PFSK-1 (cell line): ENCODE measurements around the gene NXPH4.

Experiments
- FOXP2 ChIP-seq: optimal IDR thresholded peaks from 2 replicates; pipeline ENCODE3; 2011; ENCODE audit warnings: borderline replicate concordance, control low read depth, inconsistent platforms; ENCODE audit not compliant: insufficient read depth; ENCODE audit errors: extremely low read length, extremely low read depth
- POLR2AphosphoS5 ChIP-seq: IDR thresholded peaks from 2 replicates; pipeline ENCODE4 v1.6.1; 2012; ENCODE audit warnings: low read depth, mild to moderate bottlenecking, control low read depth, low read length, moderate library complexity
- SIN3A ChIP-seq: IDR thresholded peaks from 2 replicates; pipeline ENCODE4 v1.6.1; 2012; ENCODE audit warnings: mild to moderate bottlenecking, low read length, moderate library complexity, borderline replicate concordance; ENCODE audit not compliant: insufficient read depth
- TAF1 ChIP-seq: IDR thresholded peaks from 2 replicates; pipeline ENCODE4 v1.6.1; 2012; ENCODE audit warnings: low read length, control low read depth, borderline replicate concordance; ENCODE audit not compliant: insufficient read depth
- TF ChIP-seq, protein P1 (sequence below), 2 experiments: IDR thresholded peaks; 2 replicates each; pipeline versions ENCODE4 v1.6.1 to v1.8.0; 2011 to 2012; ENCODE audit warnings: low read depth in 2 of 2, low read length in 2 of 2, control low read depth in 1 of 2, inconsistent platforms in 1 of 2, mild to moderate bottlenecking in 1 of 2, moderate library complexity in 1 of 2; ENCODE audit not compliant: insufficient read depth in 1 of 2

NXPH4 gene

DNA sequence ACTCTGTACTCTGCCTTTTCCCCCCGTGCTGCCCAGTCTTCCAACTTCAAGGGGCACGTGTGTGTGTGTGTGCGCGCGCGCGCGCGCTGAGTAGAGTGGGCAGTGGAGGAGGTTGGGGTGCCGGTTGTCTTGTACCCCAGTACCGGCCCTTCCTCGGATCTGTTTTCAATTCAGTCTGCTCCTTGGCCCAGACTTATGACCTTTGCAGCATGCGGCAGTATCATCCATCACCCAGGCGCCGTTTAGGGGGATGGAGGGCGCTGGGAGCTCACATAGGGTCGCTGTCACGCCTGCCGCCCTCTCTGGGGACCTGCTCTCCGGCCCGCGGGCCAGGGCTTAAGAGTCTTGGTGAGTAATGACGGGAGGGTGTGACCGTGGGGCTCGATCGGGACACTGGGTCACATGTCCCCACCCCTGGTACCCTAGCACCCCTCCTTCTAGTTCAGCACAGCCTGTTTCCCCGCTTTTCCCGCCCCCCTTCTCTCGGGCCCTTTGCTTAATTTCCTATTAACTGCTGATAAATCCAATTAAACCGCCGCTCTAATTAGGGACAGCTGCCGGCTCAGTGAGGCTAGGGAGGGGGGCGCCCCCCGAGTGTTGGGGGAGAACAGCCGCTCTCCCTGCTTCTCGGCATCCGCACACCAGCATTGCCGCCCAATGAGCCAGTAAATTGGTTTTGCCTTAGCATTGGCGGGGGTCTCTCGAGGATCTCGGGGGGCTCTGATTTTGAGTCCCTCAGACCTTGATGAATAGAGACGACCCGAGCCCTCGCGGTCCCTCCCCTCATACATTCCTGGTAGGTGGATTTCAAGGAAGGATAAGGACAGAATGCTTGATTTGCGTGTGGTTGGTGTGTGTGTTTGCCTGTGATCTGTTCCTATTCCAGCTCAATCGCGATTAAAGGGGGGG lies 25.1 kb downstream of the NXPH4 start:
- no peak for TF ChIP-seq POLR2AphosphoS5
- TF ChIP-seq FOXP2 = no peak
- TF ChIP-seq SIN3A = no peak
- no peak for TF ChIP-seq TAF1
- TF ChIP-seq, protein P1, sequence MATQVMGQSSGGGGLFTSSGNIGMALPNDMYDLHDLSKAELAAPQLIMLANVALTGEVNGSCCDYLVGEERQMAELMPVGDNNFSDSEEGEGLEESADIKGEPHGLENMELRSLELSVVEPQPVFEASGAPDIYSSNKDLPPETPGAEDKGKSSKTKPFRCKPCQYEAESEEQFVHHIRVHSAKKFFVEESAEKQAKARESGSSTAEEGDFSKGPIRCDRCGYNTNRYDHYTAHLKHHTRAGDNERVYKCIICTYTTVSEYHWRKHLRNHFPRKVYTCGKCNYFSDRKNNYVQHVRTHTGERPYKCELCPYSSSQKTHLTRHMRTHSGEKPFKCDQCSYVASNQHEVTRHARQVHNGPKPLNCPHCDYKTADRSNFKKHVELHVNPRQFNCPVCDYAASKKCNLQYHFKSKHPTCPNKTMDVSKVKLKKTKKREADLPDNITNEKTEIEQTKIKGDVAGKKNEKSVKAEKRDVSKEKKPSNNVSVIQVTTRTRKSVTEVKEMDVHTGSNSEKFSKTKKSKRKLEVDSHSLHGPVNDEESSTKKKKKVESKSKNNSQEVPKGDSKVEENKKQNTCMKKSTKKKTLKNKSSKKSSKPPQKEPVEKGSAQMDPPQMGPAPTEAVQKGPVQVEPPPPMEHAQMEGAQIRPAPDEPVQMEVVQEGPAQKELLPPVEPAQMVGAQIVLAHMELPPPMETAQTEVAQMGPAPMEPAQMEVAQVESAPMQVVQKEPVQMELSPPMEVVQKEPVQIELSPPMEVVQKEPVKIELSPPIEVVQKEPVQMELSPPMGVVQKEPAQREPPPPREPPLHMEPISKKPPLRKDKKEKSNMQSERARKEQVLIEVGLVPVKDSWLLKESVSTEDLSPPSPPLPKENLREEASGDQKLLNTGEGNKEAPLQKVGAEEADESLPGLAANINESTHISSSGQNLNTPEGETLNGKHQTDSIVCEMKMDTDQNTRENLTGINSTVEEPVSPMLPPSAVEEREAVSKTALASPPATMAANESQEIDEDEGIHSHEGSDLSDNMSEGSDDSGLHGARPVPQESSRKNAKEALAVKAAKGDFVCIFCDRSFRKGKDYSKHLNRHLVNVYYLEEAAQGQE (IDR thresholded peaks at IDR 0.05; ENCODE audit: insufficient read depth in 1 of 2, low read depth in 2 of 2, low read length in 2 of 2) = no peak

DNA sequence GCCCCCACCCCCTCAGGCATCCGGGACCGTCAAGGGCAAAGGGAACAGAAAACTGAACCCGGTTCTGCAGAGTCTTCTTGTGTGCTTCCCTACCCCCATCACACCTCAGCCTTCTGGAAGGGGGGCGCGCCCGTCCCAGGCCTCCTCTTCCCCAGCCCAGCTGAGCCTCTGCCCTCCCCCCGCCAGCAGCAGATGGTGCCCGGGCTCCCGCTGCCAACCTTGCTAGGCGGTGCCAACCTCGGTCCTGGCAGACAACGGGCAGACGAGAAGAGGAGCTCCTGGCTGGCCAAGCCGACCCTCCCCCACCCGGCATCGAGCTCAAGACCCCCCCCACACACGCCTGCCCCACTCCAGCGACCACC lies 25.7 kb downstream of the NXPH4 start:
- TF ChIP-seq POLR2AphosphoS5 (no peak), SIN3A (no peak), FOXP2 (no peak), TAF1 (no peak)
- TF ChIP-seq, protein P1 (IDR thresholded peaks at IDR 0.05; ENCODE audit: insufficient read depth in 1 of 2, low read depth in 2 of 2, low read length in 2 of 2) = no peak

DNA sequence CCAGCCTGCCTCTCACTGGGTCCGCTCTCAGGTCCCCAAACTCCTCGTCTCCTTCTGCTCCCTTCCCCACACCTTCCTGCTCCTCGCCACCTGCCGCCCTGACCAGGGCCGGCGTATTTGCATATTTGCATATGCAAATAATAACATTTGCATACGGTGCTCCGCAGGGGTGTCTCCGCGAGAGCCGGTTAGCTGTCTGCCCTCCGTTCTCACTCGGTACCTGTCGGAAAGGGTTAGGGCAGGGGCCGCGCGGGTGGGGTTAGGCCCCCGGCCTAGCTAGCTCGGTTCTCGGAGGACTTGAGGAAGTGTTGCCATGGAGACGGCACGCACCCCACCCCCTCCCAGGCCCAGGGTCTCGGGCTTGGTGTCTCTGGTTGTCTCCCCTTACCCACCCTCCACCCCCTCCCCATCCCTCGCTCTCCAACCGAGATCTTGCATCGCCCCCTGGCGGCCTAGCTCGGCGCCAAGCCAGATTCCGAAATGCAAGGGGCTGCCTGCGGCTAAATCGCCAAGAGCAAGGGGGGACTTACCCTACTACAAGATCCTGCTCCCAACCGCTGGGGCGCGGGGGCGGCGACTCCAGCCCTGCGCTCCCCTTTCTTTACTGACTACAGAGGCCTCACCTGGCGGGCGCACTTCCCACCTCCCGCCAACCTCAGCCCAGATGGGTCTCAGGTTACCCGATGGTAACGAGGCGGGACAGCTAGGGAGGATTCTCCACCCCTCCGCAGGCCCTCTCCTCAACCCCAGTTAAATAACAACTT lies 26.3 kb downstream of the NXPH4 start:
- no peak for TF ChIP-seq FOXP2

DNA sequence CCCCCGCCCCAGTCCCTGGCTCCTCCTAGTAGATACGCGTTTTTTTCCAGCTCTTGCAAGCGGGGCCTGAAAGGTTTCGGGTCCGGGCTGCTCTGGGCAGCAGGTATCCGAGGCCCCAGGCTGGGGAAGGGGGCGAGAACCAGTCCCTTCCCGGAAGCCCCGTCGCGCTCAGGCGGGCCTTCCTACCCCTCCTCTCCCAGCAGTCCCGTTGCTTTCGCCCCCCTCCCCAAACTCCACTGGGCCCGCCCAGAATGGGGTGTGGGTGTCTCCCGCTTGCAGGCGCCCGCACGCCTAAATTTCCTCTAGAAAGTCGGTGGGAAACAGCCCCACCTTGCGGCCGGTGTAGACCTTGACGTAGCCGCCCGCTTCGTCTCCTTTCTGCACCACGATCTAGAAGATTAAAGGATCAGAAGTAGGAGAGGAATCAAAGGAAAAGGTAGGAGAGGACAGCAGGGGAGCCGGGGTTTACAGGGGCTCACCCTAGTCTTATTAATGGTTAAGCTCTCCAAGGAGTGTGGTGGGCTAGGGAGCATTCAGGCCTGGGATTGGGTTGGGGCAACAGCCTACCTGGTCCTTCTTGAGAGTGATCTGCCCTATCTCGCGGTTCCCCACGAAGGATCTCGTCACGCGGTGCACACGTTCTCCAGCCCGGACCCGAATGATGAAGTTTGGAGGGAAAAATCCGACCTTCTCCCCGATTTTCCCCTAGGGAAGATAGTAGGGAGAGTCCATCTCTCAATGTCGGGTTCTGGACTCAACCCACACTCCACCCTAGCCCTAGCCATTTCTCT lies 27.1 kb downstream of the NXPH4 start:
- TF ChIP-seq POLR2AphosphoS5 (no peak), SIN3A (no peak), TAF1 (no peak), FOXP2 (no peak)
- TF ChIP-seq, protein P1 (IDR thresholded peaks at IDR 0.05; ENCODE audit: insufficient read depth in 1 of 2, low read depth in 2 of 2, low read length in 2 of 2) = no peak

DNA sequence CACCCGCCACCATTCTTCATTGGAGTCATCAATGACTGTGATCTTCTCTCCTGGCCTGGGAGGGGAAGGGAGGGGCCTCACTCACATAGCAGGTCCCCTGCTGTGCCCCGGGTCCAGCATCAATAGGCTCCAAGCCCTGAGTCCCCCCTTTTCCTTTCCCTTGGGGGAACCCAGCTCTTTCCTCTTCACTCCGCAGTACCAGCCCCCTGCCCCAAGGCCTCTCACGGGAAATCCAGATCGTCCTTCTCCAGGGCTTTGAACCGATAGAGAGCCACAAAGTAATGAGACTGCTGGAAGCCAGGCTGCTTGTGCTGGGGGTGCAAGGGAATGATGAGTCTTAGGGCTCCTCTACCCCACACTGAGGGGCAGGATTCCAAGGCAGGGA lies 27.7 kb downstream of the NXPH4 start:
- no peak for TF ChIP-seq SIN3A
- no peak for TF ChIP-seq FOXP2
- no peak for TF ChIP-seq TAF1
